Measurements from ENCODE around the gene ZSCAN16. TPM values are rescaled to one million over a fixed set of nuclear protein-coding genes. Genes with fewer than 3 reads are reported as not detected.

The ZSCAN16 gene
- total and polyA plus RNA-seq, 10 of the 15 experiments (the other 5 are each of a cell fraction or from before 2014, with no cell fraction given), result 4.6 to 13.8 (median 10.3) TPM

- no peak; the same call in 1 of the 2 replicates for TF ChIP-seq REST (IDR thresholded peaks at IDR 0.05; ENCODE audit: low read depth, low read length)
- peak; percentile 32; the same call in 1 of the 2 replicates for TF ChIP-seq NR2F1 (conservative IDR thresholded peaks at IDR 0.05)
- 0 out of 2 replicates have a peak, but pooled peaks have one; percentile 74 for TF ChIP-seq PML (IDR thresholded peaks at IDR 0.05; ENCODE audit: low read length)
- TF ChIP-seq EP300 (IDR thresholded peaks at IDR 0.05; ENCODE audit: borderline replicate concordance in 1 of 2, control insufficient read depth in 1 of 2, low read depth in 2 of 2, low read length in 2 of 2), result 0 out of 4 replicates have a peak, but pooled peaks of 1 of the 2 experiments have one; percentile 18
- TF ChIP-seq IKZF1 (conservative IDR thresholded peaks at IDR 0.05), result peak; percentile 70
- TF ChIP-seq POLR2AphosphoS2 (IDR thresholded peaks at IDR 0.05; ENCODE audit: low read depth, low read length), result peak; percentile 74
- TF ChIP-seq CHD2 (IDR thresholded peaks at IDR 0.05; ENCODE audit: borderline replicate concordance, low read depth, low read length), result 0 out of 2 replicates have a peak, but pooled peaks have one; percentile 30
- TF ChIP-seq MTA3 (IDR thresholded peaks at IDR 0.05; ENCODE audit: borderline replicate concordance, low read length), result peak; percentile 41; the same call in 1 of the 2 replicates
- TF ChIP-seq SIN3A (IDR thresholded peaks at IDR 0.05; ENCODE audit: low read depth, low read length), result no peak
- TF ChIP-seq GATAD2B (conservative IDR thresholded peaks at IDR 0.05; ENCODE audit: low read depth), result peak; percentile 92
- TF ChIP-seq TARDBP (IDR thresholded peaks at IDR 0.05; ENCODE audit: borderline replicate concordance), result no peak
- TF ChIP-seq MAX (IDR thresholded peaks at IDR 0.05; ENCODE audit: low read depth, low read length), result no peak
- TF ChIP-seq FOXK2 (IDR thresholded peaks at IDR 0.05), result no peak
- TF ChIP-seq LARP7 (IDR thresholded peaks at IDR 0.05), result peak; percentile 90
- no peak for TF ChIP-seq PAX5 (IDR thresholded peaks at IDR 0.05; ENCODE audit: borderline replicate concordance, low read depth, low read length)
- peak; percentile 94 for TF ChIP-seq TAF1 (IDR thresholded peaks at IDR 0.05; ENCODE audit: borderline replicate concordance, low read depth, low read length)
- 0 out of 2 replicates have a peak, but pooled peaks have one; percentile 28 for TF ChIP-seq RAD21 (IDR thresholded peaks at IDR 0.05; ENCODE audit: insufficient read depth, low read depth, low read length)
- peak; percentile 34 for TF ChIP-seq SMAD1 (IDR thresholded peaks at IDR 0.05; ENCODE audit: low read depth, partially characterized antibody)
- TF ChIP-seq RB1 (IDR thresholded peaks at IDR 0.05; ENCODE audit: borderline replicate concordance), result peak; percentile 62; the same call in 1 of the 2 replicates
- TF ChIP-seq ZNF274 (IDR thresholded peaks at IDR 0.05; ENCODE audit: insufficient read depth, insufficient read length), result no peak
- TF ChIP-seq CUX1 (IDR thresholded peaks at IDR 0.05; ENCODE audit: insufficient replicate concordance, low read depth, low read length), result no peak
Measured at GRCh38 chr6:28104392-28105244, 19.8 kb upstream of the ZSCAN16 start (continued).

All from GM12878 (cell line).